IMR-90 (cell line): ENCODE data around the gene FOXN4. TPM values are rescaled to one million over a fixed set of nuclear protein-coding genes. Genes with fewer than 3 reads are reported as not detected.

Experiments used
- ATAC-seq: fragments of 200-7000 bp; cut with Tn5 transposase; 2 replicates; pipeline ENCODE4 v1.9.1; 2020; ENCODE audit warnings: low read depth, mild to moderate bottlenecking, moderate library complexity
- BruUV-seq: library from RNA; stranded (reverse); fragments of 400-500 nt; replicated peaks from 2 replicates; lab custom pipeline; 2021; lab: Mats Ljungman, UMichigan
- CTCF ChIA-PET: fragments of 300-600 bp; formaldehyde crosslinking; extraction: SDS; loops from one replicate; lab custom pipeline; 2021; ENCODE audit warnings: antibody characterized with exemption; lab: Yijun Ruan, JAX
- POLR2A ChIA-PET: fragments of 300-600 bp; sonication (Branson Sonifier 250); formaldehyde crosslinking; loops from one replicate; lab custom pipeline; 2022; ENCODE audit warnings: antibody characterized with exemption; ENCODE audit not compliant: unreplicated experiment; lab: Charles Lee
- DNase-seq: peaks from one replicate; pipeline ENCODE4 v3.0.0; 2013
- H2AFZ ChIP-seq: replicated peaks from 2 replicates; pipeline ENCODE3; 2013; ENCODE audit warnings: low read length, mild to moderate bottlenecking; ENCODE audit not compliant: poor library complexity
- H2AK5ac ChIP-seq: 2 replicates; pipeline ENCODE4 v1.6.1; 2013; ENCODE audit warnings: low read depth, low read length, inconsistent platforms
- H2AK9ac ChIP-seq: replicated peaks from 2 replicates; pipeline ENCODE3; 2013; ENCODE audit warnings: mild to moderate bottlenecking, low read depth, low read length, moderate library complexity; ENCODE audit not compliant: poor library complexity
- H2BK120ac ChIP-seq: 2 replicates; pipeline ENCODE4 v1.6.1; 2013; ENCODE audit warnings: low read depth, low read length, inconsistent platforms
- H2BK15ac ChIP-seq: 3 replicates; pipeline ENCODE4 v1.6.1; 2013; ENCODE audit warnings: low read depth, low read length, inconsistent platforms
- H2BK20ac ChIP-seq: 2 replicates; pipeline ENCODE4 v1.6.1; 2013; ENCODE audit warnings: low read depth, mild to moderate bottlenecking, inconsistent platforms, low read length, moderate library complexity
- H2BK5ac ChIP-seq: 2 replicates; pipeline ENCODE4 v1.6.1; 2013; ENCODE audit warnings: mild to moderate bottlenecking, low read depth, low read length, inconsistent platforms; ENCODE audit not compliant: poor library complexity, severe bottlenecking
- H3K14ac ChIP-seq: replicated peaks from 2 replicates; pipeline ENCODE4 v1.6.1; 2013; ENCODE audit warnings: low read depth, low read length, inconsistent platforms
- H3K18ac ChIP-seq: 2 replicates; pipeline ENCODE4 v1.6.1; 2013; ENCODE audit warnings: low read depth, low read length, control low read depth
- H3K23ac ChIP-seq: 2 replicates; pipeline ENCODE4 v1.6.1; 2013; ENCODE audit warnings: low read depth, low read length, inconsistent platforms
- H3K27ac ChIP-seq: 2 replicates; pipeline ENCODE4 v1.5.1; 2013; ENCODE audit warnings: mild to moderate bottlenecking, control low read depth, low read length; ENCODE audit not compliant: insufficient read depth
- H3K27me3 ChIP-seq: 2 replicates; pipeline ENCODE4 v1.6.1; 2013; ENCODE audit warnings: low read length; ENCODE audit not compliant: control insufficient read depth, insufficient read depth
- H3K36me3 ChIP-seq: 2 replicates; pipeline ENCODE4 v1.6.1; 2013; ENCODE audit warnings: low read length, mixed read lengths; ENCODE audit not compliant: control insufficient read depth, insufficient read depth
- H3K4ac ChIP-seq: 2 replicates; pipeline ENCODE4 v1.6.1; 2013; ENCODE audit warnings: low read depth, low read length, inconsistent platforms
- H3K4me1 ChIP-seq: 2 replicates; pipeline ENCODE4 v1.6.1; 2013; ENCODE audit warnings: low read length, mixed read lengths; ENCODE audit not compliant: control insufficient read depth, insufficient read depth
- H3K4me2 ChIP-seq: 2 replicates; pipeline ENCODE4 v1.6.1; 2013; ENCODE audit warnings: low read depth, mild to moderate bottlenecking, control low read depth, low read length, moderate library complexity
- H3K4me3 ChIP-seq: 2 replicates; pipeline ENCODE4 v1.5.1; 2013; ENCODE audit warnings: low read depth, mild to moderate bottlenecking, control low read depth, low read length, moderate library complexity; ENCODE audit not compliant: insufficient read depth
- H3K56ac ChIP-seq: 2 replicates; pipeline ENCODE4 v1.6.1; 2013; ENCODE audit warnings: low read length, inconsistent platforms; ENCODE audit not compliant: insufficient read depth; ENCODE audit errors: extremely low read depth
- H3K79me1 ChIP-seq, 2 experiments: 2 replicates each; pipeline ENCODE4 v1.6.1; 2013; ENCODE audit warnings: low read length in 2 of 2, inconsistent platforms in 1 of 2, low read depth in 1 of 2
- H3K9ac ChIP-seq: 2 replicates; pipeline ENCODE4 v1.6.1; 2013; ENCODE audit warnings: low read depth, low read length, control low read depth
- H3K9me1 ChIP-seq: 2 replicates; pipeline ENCODE4 v1.6.1; 2013; ENCODE audit warnings: low read length, inconsistent platforms; ENCODE audit not compliant: insufficient read depth
- H3K9me3 ChIP-seq: 2 replicates; pipeline ENCODE4 v1.6.1; 2013; ENCODE audit warnings: low read length; ENCODE audit not compliant: control insufficient read depth, insufficient read depth
- H4K20me1 ChIP-seq: 2 replicates; pipeline ENCODE4 v1.6.1; 2013; ENCODE audit warnings: low read length, inconsistent platforms; ENCODE audit not compliant: insufficient read depth
- H4K5ac ChIP-seq: 2 replicates; pipeline ENCODE4 v1.6.1; 2013; ENCODE audit warnings: mild to moderate bottlenecking, low read depth, low read length, control low read depth
- H4K8ac ChIP-seq, 2 experiments: 2 replicates each; pipeline ENCODE4 v1.6.1; 2013; ENCODE audit warnings: low read depth in 2 of 2, low read length in 2 of 2, control low read depth in 1 of 2, inconsistent platforms in 1 of 2
- H4K91ac ChIP-seq: 2 replicates; pipeline ENCODE4 v1.6.1; 2013; ENCODE audit warnings: low read depth, low read length, inconsistent platforms; ENCODE audit not compliant: insufficient read depth
- BHLHE40 ChIP-seq: fragments of 150-350 bp; IDR thresholded peaks from 2 replicates; pipeline ENCODE4 v1.6.1; 2016; ENCODE audit warnings: mild to moderate bottlenecking, low read depth, low read length
- CEBPB ChIP-seq: IDR thresholded peaks from 2 replicates; pipeline ENCODE4 v1.6.1; 2012; ENCODE audit warnings: low read depth, low read length, improper control_type of control experiment
- CHD1 ChIP-seq: IDR thresholded peaks from 2 replicates; pipeline ENCODE4 v1.6.1; 2012; ENCODE audit warnings: low read depth, low read length, improper control_type of control experiment
- MXI1 ChIP-seq: IDR thresholded peaks from 2 replicates; pipeline ENCODE4 v1.6.1; 2012; ENCODE audit warnings: low read depth, mild to moderate bottlenecking, low read length, moderate library complexity, borderline replicate concordance
- RAD21 ChIP-seq: IDR thresholded peaks from 2 replicates; pipeline ENCODE4 v1.6.1; 2012; ENCODE audit warnings: low read length, improper control_type of control experiment
- RCOR1 ChIP-seq: IDR thresholded peaks from 2 replicates; pipeline ENCODE4 v1.6.1; 2012; ENCODE audit warnings: mild to moderate bottlenecking, low read length, improper control_type of control experiment; ENCODE audit not compliant: insufficient replicate concordance
- WGBS, 2 experiments: methylation state at CpG; one replicate each; pipeline versions ENCODE4 v1.1.5 to v1.1.7; 2013; ENCODE audit warnings: missing lambda C conversion rate in 2 of 2; ENCODE audit not compliant: insufficient read length in 1 of 2; ENCODE audit errors: extremely low coverage in 2 of 2; 5-methylcytosine and 5-hydroxymethylcytosine counted together
- dilution Hi-C: fragments of 300-500 bp; cut with HindIII; formaldehyde crosslinking; loops from one replicate; pipeline ENCODE4 v1.14.3; 2018; ENCODE audit warnings: low sequenced_read_pairs; ENCODE audit not compliant: unreplicated experiment
- in situ Hi-C: fragments of 300-500 bp; cut with MboI; formaldehyde crosslinking; loops from 3 replicates; pipeline ENCODE4 v1.14.3; 2019; ENCODE audit warnings: low sequenced_read_pairs, inconsistent platforms, mixed read lengths
- intact Hi-C: fragments of 100-400 bp; cut with micrococcal nuclease; formaldehyde crosslinking; loops from 2 replicates; pipeline ENCODE4 v1.10.0; 2022
- polyA plus RNA-seq, 3 experiments: library from polyadenylated mRNA; depleted of rRNA; stranded (reverse); fragments of >200 nt; gene quantifications; 2 replicates each; pipeline ENCODE4 v1.2.3, GENCODE V29; 2012; ENCODE audit warnings: low replicate concordance in 1 of 3
- total RNA-seq: library from RNA; depleted of rRNA; stranded (reverse); fragments of >200 nt; gene quantifications from 2 replicates; pipeline ENCODE4 v1.2.3, GENCODE V29; 2012

Gene FOXN4
- total and polyA plus RNA-seq, 2 of the 4 experiments (the other 2 are of a cell fraction), result not detected

DNA sequence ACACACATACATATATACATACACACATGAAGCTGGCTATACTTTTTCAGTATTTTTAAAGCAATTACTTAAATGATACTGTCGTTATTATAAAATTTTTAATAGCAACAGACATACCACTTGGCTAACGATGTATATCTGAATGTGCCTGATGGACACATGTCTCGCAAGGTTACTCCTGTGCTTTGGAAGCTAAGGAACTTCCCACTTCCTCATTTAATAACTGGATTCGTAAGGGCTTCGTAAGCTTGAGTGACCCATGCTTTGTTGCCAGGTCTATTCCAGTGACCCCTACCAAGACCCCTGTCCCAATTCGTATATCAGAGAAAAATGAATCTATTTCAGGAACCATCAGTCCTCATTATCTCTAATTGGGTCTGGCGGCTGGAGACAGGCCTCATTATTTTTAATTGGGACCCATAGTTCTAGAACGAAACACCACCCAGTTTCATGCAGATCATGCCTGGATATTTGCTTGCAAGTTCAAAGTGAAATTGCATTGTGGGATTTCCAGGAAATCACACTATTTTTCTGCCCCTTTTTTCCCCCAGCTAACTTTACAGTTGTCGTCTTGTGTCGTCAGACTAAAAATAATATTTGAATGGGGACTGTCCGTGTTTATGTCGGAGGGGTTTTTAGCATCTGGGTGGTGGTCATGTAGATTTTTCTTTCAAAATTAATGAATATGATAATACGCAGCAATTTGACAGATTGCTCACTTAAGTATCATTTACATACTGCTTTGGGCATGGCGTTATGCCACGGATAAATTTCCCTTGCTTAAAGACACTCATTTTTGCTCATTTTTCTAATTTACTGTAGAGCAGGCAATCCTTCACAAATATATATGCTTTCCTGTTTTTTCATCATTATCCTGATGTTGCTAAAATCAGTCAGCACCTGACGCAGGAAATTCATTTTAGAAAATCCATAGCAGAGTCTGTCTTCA is 21.5 kb upstream of the FOXN4 start:
- Histone ChIP-seq H2AFZ (no peak overlapping the region), H2BK5ac (no peak overlapping the region), H3K27me3 (peaks cover 17% of the 10 kb centered on the region), H3K79me1 (no peaks in the 10 kb centered on the region), H3K27ac (no peak overlapping the region), H3K4ac (no peak overlapping the region), H2AK9ac (no peak overlapping the region), H2AK5ac (no peak overlapping the region), H4K8ac (no peak overlapping the region), H3K9me1 (no peaks in the 10 kb centered on the region), H4K20me1 (no peaks in the 10 kb centered on the region), H2BK20ac (no peak overlapping the region), H3K18ac (no peak overlapping the region), H3K56ac (no peak overlapping the region), H3K36me3 (no peaks in the 10 kb centered on the region), H3K4me3 (no peak overlapping the region), H3K9me3 (no peaks in the 10 kb centered on the region), H3K14ac (no peak overlapping the region), H4K5ac (no peak overlapping the region), H4K91ac (no peak overlapping the region), H3K9ac (no peak overlapping the region), H3K4me1 (no peaks in the 10 kb centered on the region), H3K23ac (no peak overlapping the region), H2BK120ac (no peak overlapping the region), H3K4me2 (no peak overlapping the region), H2BK15ac (no peak overlapping the region)
- ChIA-PET POLR2A (no interaction called here), CTCF (interaction anchor here (0.8 to 0.9 kb wide), 2 partner anchors 9 to 219 kb away, joined by 3 to 7 read pairs; no protein-coding TSS in a partner anchor)
- dilution Hi-C loops, result no loop called here
- no TSS peak for BruUV-seq
- WGBS, 2 experiments, result 70% methylated on average over 5 of the region's 16 CpGs; no CpG with 5 or more reads in 1 of the 2 experiments
- in situ Hi-C loops, result no loop called here
- DNase-seq (no peak), ATAC-seq (no peak)
- TF ChIP-seq BHLHE40 (no peak), CEBPB (no peak), RCOR1 (no peak), CHD1 (no peak), MXI1 (no peak), RAD21 (no peak)
- intact Hi-C loops, result loop anchor here (2.0 kb wide), 1 partner anchor 44 kb away; no protein-coding TSS in a partner anchor
